T-cell (primary cell): ENCODE results near the gene HABP4. TPM values are rescaled to one million over a fixed set of nuclear protein-coding genes. Genes with fewer than 3 reads are reported as not detected.
A peak's percentile ranks its signal among the peaks of the same experiment; 100 is the strongest.

ENCODE experiments used
- ATAC-seq, 4 experiments: fragments of 200-7000 bp in 3 of 4; fragments of 150-1000 bp in 1 of 4; cut with Tn5 transposase; replicated peaks in 1 of 4; 1 replicate in 3 of 4; 2 replicates in 1 of 4; pipeline ENCODE4 v1.10.0; 2021; ENCODE audit warnings: moderate library complexity in 3 of 4, mild to moderate bottlenecking in 2 of 4, moderate number of reproducible peaks in 1 of 4
- CTCF ChIA-PET, 2 donors: fragments of 300-600 bp; sonication (Branson Sonifier 250); formaldehyde crosslinking; loops; one replicate each; lab custom pipeline; 2022; ENCODE audit warnings: antibody characterized with exemption in 2 of 2; lab: Charles Lee
- POLR2A ChIA-PET, 2 donors: fragments of 300-600 bp; sonication (Branson Sonifier 250); formaldehyde crosslinking; loops; one replicate each; lab custom pipeline; 2022; ENCODE audit warnings: antibody characterized with exemption in 2 of 2; lab: Charles Lee
- DNase-seq, 35 experiments: peaks; one replicate each; pipeline versions ENCODE4 v3.0.0 to v3.0.0-alpha.2; 2013 to 2023
- H3K27ac ChIP-seq: one replicate; pipeline ENCODE4 v1.5.1; 2013; ENCODE audit warnings: low read length
- H3K27me3 ChIP-seq, 2 experiments: replicated peaks in 1 of 2; 1 replicate in 1 of 2; 2 replicates in 1 of 2; pipeline versions ENCODE4 v1.6.1 to v1.7.0; 2013; ENCODE audit warnings: low read length in 1 of 2, mixed read lengths in 1 of 2; ENCODE audit not compliant: control insufficient read depth in 2 of 2, insufficient read depth in 2 of 2; ENCODE audit errors: extremely low read depth in 1 of 2
- H3K36me3 ChIP-seq, 2 donors: 1 replicate in 1 of 2; 2 replicates in 1 of 2; pipeline versions ENCODE4 v1.6.1 to v1.7.0; 2013; ENCODE audit warnings: low read length in 1 of 2; ENCODE audit not compliant: control insufficient read depth in 2 of 2, insufficient read depth in 1 of 2; ENCODE audit errors: extremely low read depth in 1 of 2
- H3K4me1 ChIP-seq, 2 experiments: 1 replicate in 1 of 2; 2 replicates in 1 of 2; pipeline versions ENCODE4 v1.6.1 to v1.7.0; 2013; ENCODE audit warnings: low read length in 2 of 2, mixed read lengths in 1 of 2; ENCODE audit not compliant: insufficient read depth in 2 of 2, control insufficient read depth in 1 of 2; ENCODE audit errors: extremely low read depth in 1 of 2
- H3K4me3 ChIP-seq, 2 donors: 1 replicate in 1 of 2; 2 replicates in 1 of 2; pipeline versions ENCODE4 v1.5.1 to v1.7.0; 2013; ENCODE audit warnings: mild to moderate bottlenecking in 2 of 2, low read length in 1 of 2, moderate library complexity in 1 of 2; ENCODE audit not compliant: control insufficient read depth in 1 of 2; ENCODE audit errors: extremely low read depth in 1 of 2
- H3K9me3 ChIP-seq: 2 replicates; pipeline ENCODE4 v1.7.0; 2013
- H3K27ac Mint-ChIP-seq, 2 donors: one replicate each; pipeline ENCODE4 v1.8.0; 2020 to 2021; ENCODE audit warnings: mild to moderate bottlenecking in 2 of 2, mixed read lengths in 2 of 2
- H3K27me3 Mint-ChIP-seq, 2 donors: one replicate each; pipeline ENCODE4 v1.8.0; 2021 to 2022; ENCODE audit warnings: mixed read lengths in 2 of 2
- H3K36me3 Mint-ChIP-seq: one replicate; pipeline ENCODE4 v1.8.0; 2021; ENCODE audit warnings: mixed read lengths
- H3K4me1 Mint-ChIP-seq, 3 donors: one replicate each; pipeline ENCODE4 v1.8.0; 2020 to 2022; ENCODE audit warnings: mixed read lengths in 3 of 3, mild to moderate bottlenecking in 1 of 3
- H3K4me3 Mint-ChIP-seq, 3 donors: one replicate each; pipeline ENCODE4 v1.8.0; 2020 to 2022; ENCODE audit warnings: mild to moderate bottlenecking in 3 of 3, mixed read lengths in 3 of 3, moderate library complexity in 3 of 3
- H3K9me3 Mint-ChIP-seq, 3 donors: one replicate each; pipeline ENCODE4 v1.8.0; 2020 to 2022; ENCODE audit warnings: mixed read lengths in 3 of 3
- WGBS: methylation state at CpG from one replicate; pipeline ENCODE4 v1.1.5; 2013; ENCODE audit warnings: missing lambda C conversion rate; ENCODE audit not compliant: insufficient coverage; 5-methylcytosine and 5-hydroxymethylcytosine counted together
- total RNA-seq, 35 experiments: library from RNA in 6 of 35; stranded (reverse) in 6 of 35; fragments of 120-200 nt in 1 of 35; gene quantifications; one replicate each; pipeline versions ENCODE4 v1.2.1 to v1.2.4 and lab custom pipeline; 2013 to 2026

HABP4 gene
- total RNA-seq, result 10 to 100 TPM; 18.2 to 30.8 (median 25.3) TPM
- total RNA-seq (2013), result 16.2 TPM
- total RNA-seq (lab: John Stamatoyannopoulos, UW), result 12.4 to 76.2 (median 44.3) reads per million in 29 experiments

- no peaks in the 10 kb centered on the region for H3K36me3 Mint-ChIP-seq
- peak; percentile 92 to 98 (median 95) for ATAC-seq
- H3K4me3 Mint-ChIP-seq, result peak within 1 kb of the TSS; percentile 91 to 94 (median 94)
- Histone ChIP-seq H3K4me3 (peak within 1 kb of the TSS; percentile 71 to 89), H3K27me3 (no peaks in the 10 kb centered on the region), H3K36me3 (no peaks in the 10 kb centered on the region), H3K4me1 (peaks cover 0 to 16% of the 10 kb centered on the region in 2 experiments), H3K27ac (peak within 1 kb of the TSS; percentile 47), H3K9me3 (no peaks in the 10 kb centered on the region)
- ChIA-PET CTCF (interaction anchor here (0.6 to 1.8 kb wide), 7 partner anchors 8 to 204 kb away, joined by 3 to 6 read pairs (median 3); no protein-coding TSS in a partner anchor), POLR2A (interaction anchor here (0.7 to 1.0 kb wide), 6 partner anchors 9 to 34 kb away, joined by 3 to 4 read pairs (median 3); no protein-coding TSS in a partner anchor)
- H3K27me3 Mint-ChIP-seq, result peaks cover 0 to 4% of the 10 kb centered on the region in 2 donors
- peak within 1 kb of the TSS; percentile 77 to 84 for H3K27ac Mint-ChIP-seq
- WGBS, result under 1% methylated on average over 108 of the region's 108 CpGs
- peaks cover 28 to 35% (median 29%) of the 10 kb centered on the region in 3 donors for H3K4me1 Mint-ChIP-seq
- DNase-seq, result peak; percentile 86 to 97 (median 93)
- H3K9me3 Mint-ChIP-seq, result no peaks in the 10 kb centered on the region
These were observed at the start of gene HABP4 for GRCh38 chr9:96449845-96450612. Gene HABP4 (plus strand): TSS chr9:96450169. CDS start chr9:96450280, 111 bp downstream.

- no peaks in the 10 kb centered on the region for H3K36me3 ChIP-seq
- Mint-ChIP-seq H3K27me3 (no peaks in the 10 kb centered on the region), H3K9me3 (no peaks in the 10 kb centered on the region), H3K27ac (peak overlapping the region; percentile 64 to 80), H3K4me1 (peaks cover 25 to 34% (median 25%) of the 10 kb centered on the region in 3 donors), H3K4me3 (no peak overlapping the region), H3K36me3 (no peaks in the 10 kb centered on the region)
- no peak overlapping the region for H3K27ac ChIP-seq
- H3K27me3 ChIP-seq, result no peaks in the 10 kb centered on the region
- H3K4me3 ChIP-seq, result no peak overlapping the region
- 71% methylated on average over 5 of the region's 9 CpGs for WGBS
- peaks cover 6 to 20% of the 10 kb centered on the region in 2 experiments for H3K4me1 ChIP-seq
- CTCF ChIA-PET, result no interaction called here
- ATAC-seq, result no peak
- DNase-seq, result no peak
- no peaks in the 10 kb centered on the region for H3K9me3 ChIP-seq
- POLR2A ChIA-PET, result no interaction called here
These were observed 41.3 kb upstream of the HABP4 start for GRCh38 chr9:96408409-96409280.

- Histone ChIP-seq H3K4me1 (peaks cover 10 to 37% of the 10 kb centered on the region in 2 experiments), H3K9me3 (no peaks in the 10 kb centered on the region), H3K27ac (no peak overlapping the region), H3K36me3 (no peaks in the 10 kb centered on the region), H3K27me3 (no peaks in the 10 kb centered on the region), H3K4me3 (no peak overlapping the region)
- POLR2A ChIA-PET, result interaction anchor here (0.6 kb wide), 3 partner anchors 49 to 948 kb away, joined by 3 to 4 read pairs (median 4); no protein-coding TSS in a partner anchor
- Mint-ChIP-seq H3K36me3 (no peaks in the 10 kb centered on the region), H3K4me3 (no peak overlapping the region), H3K27me3 (no peaks in the 10 kb centered on the region), H3K4me1 (peaks cover 32 to 46% (median 34%) of the 10 kb centered on the region in 3 donors), H3K9me3 (no peaks in the 10 kb centered on the region), H3K27ac (peak overlapping the region; percentile 28 to 36)
- WGBS, result no CpG with 5 or more reads among the region's 5 CpGs
- CTCF ChIA-PET, result interaction anchor here in 1 of 2 donors (0.5 to 1.1 kb wide), 2 partner anchors 85 to 1846 kb away, joined by 4 to 5 read pairs; no protein-coding TSS in a partner anchor
- no peak for DNase-seq
- ATAC-seq, result no peak
These were observed 38.7 kb upstream of the HABP4 start for GRCh38 chr9:96411129-96411838.

- Mint-ChIP-seq H3K27ac (peak overlapping the region; percentile 82 to 92), H3K9me3 (no peaks in the 10 kb centered on the region), H3K36me3 (no peaks in the 10 kb centered on the region), H3K4me3 (peak overlapping the region in 1 of 3 donors; percentile 77), H3K27me3 (no peaks in the 10 kb centered on the region), H3K4me1 (peaks cover 36 to 50% (median 38%) of the 10 kb centered on the region in 3 donors)
- Histone ChIP-seq H3K4me1 (peaks cover 15 to 43% of the 10 kb centered on the region in 2 experiments), H3K9me3 (no peaks in the 10 kb centered on the region), H3K27ac (no peak overlapping the region), H3K27me3 (no peaks in the 10 kb centered on the region), H3K36me3 (no peaks in the 10 kb centered on the region), H3K4me3 (no peak overlapping the region)
- POLR2A ChIA-PET, result no interaction called here
- CTCF ChIA-PET, result interaction anchor here in 1 of 2 donors (1.1 to 1.4 kb wide), 3 partner anchors 12 to 86 kb away, joined by 4 read pairs; no protein-coding TSS in a partner anchor
- ATAC-seq (no peak), DNase-seq (no peak)
- WGBS, result no CpG with 5 or more reads among the region's 8 CpGs
These were observed 37.6 kb upstream of the HABP4 start for GRCh38 chr9:96412174-96412913.

- peak overlapping the region; percentile 63 for H3K27ac ChIP-seq
These were observed 36.4 kb upstream of the HABP4 start for GRCh38 chr9:96413302-96414221.

More at GRCh38 chr9:96413302-96414221, 36.4 kb upstream of the HABP4 start:
- Histone ChIP-seq H3K27me3 (no peaks in the 10 kb centered on the region), H3K9me3 (no peaks in the 10 kb centered on the region), H3K36me3 (no peaks in the 10 kb centered on the region), H3K4me1 (peaks cover 15 to 46% of the 10 kb centered on the region in 2 experiments), H3K4me3 (peak overlapping the region in 1 of 2 donors; percentile 21)
- peak in 3 of 35 experiments; percentile 7 to 39 (median 19) for DNase-seq
- H3K4me3 Mint-ChIP-seq, result peak overlapping the region; percentile 59 to 77 (median 74)
- POLR2A ChIA-PET, result no interaction called here
- H3K27me3 Mint-ChIP-seq, result no peaks in the 10 kb centered on the region
- H3K36me3 Mint-ChIP-seq, result no peaks in the 10 kb centered on the region
- no peak for ATAC-seq
- H3K27ac Mint-ChIP-seq, result peak overlapping the region; percentile 89 to 92
- 13% methylated on average over 2 of the region's 7 CpGs for WGBS
- peaks cover 34 to 44% (median 35%) of the 10 kb centered on the region in 3 donors for H3K4me1 Mint-ChIP-seq
- H3K9me3 Mint-ChIP-seq, result no peaks in the 10 kb centered on the region
- CTCF ChIA-PET, result interaction anchor here in 1 of 2 donors (1.0 to 1.4 kb wide), 3 partner anchors 14 to 37 kb away, joined by 4 read pairs; no protein-coding TSS in a partner anchor
